HepG2 (cell line): ENCODE results near the gene ZNF341. TPM values are rescaled to one million over a fixed set of nuclear protein-coding genes. Genes with fewer than 3 reads are reported as not detected.

Source experiments
- ATAD3A ChIP-seq: sonication (generic); formaldehyde crosslinking; IDR thresholded peaks from 2 replicates; pipeline ENCODE4 v1.4.0; 2020; ENCODE audit warnings: missing genetic modification reagents
- CCDC6 ChIP-seq: sonication (generic); formaldehyde crosslinking; IDR thresholded peaks from 2 replicates; pipeline ENCODE4 v1.8.1; 2022; ENCODE audit warnings: mild to moderate bottlenecking, missing genetic modification reagents, moderate library complexity
- CSRNP1 ChIP-seq: sonication (generic); formaldehyde crosslinking; IDR thresholded peaks from 2 replicates; pipeline ENCODE4 v1.8.1; 2023; ENCODE audit warnings: mild to moderate bottlenecking, missing genetic modification reagents
- CTCF ChIP-seq: sonication (generic); formaldehyde crosslinking; IDR thresholded peaks from 2 replicates; pipeline ENCODE4 v1.5.0; 2020; ENCODE audit warnings: mild to moderate bottlenecking, missing genetic modification reagents, moderate library complexity
- ELF3 ChIP-seq: IDR thresholded peaks from 2 replicates; pipeline ENCODE4 v1.6.1; 2016; ENCODE audit warnings: missing genetic modification reagents, missing compliant biosample characterization
- HDAC2 ChIP-seq: sonication (generic); formaldehyde crosslinking; IDR thresholded peaks from 2 replicates; pipeline ENCODE4 v1.4.0; 2020; ENCODE audit warnings: missing genetic modification reagents
- KAT7 ChIP-seq: IDR thresholded peaks from 2 replicates; pipeline ENCODE4 v1.6.1; 2018; ENCODE audit warnings: borderline replicate concordance, missing compliant biosample characterization
- KDM5A ChIP-seq: fragments of 200-600 bp; sonication (generic); IDR thresholded peaks from 2 replicates; pipeline ENCODE4 v1.7.0; 2018; ENCODE audit warnings: antibody characterized with exemption, mild to moderate bottlenecking, low read length, borderline replicate concordance
- SMC3 ChIP-seq: IDR thresholded peaks from 2 replicates; pipeline ENCODE4 v1.6.1; 2011; ENCODE audit warnings: low read length, improper control_type of control experiment
- SMYD3 ChIP-seq: sonication (generic); formaldehyde crosslinking; IDR thresholded peaks from 2 replicates; pipeline ENCODE4 v1.8.1; 2023; ENCODE audit warnings: mild to moderate bottlenecking, missing genetic modification reagents
- SNAI1 ChIP-seq: sonication (generic); formaldehyde crosslinking; IDR thresholded peaks from 2 replicates; pipeline ENCODE4 v1.5.0; 2020; ENCODE audit warnings: mild to moderate bottlenecking, missing genetic modification reagents, borderline replicate concordance
- SRSF4 ChIP-seq: fragments of 200-400 bp; formaldehyde crosslinking; IDR thresholded peaks from one replicate; pipeline ENCODE4 v1.6.1; 2018; ENCODE audit warnings: mild to moderate bottlenecking, low read depth, low read length, moderate library complexity; ENCODE audit not compliant: poor library complexity, severe bottlenecking
- TERF1 ChIP-seq: sonication (generic); formaldehyde crosslinking; IDR thresholded peaks from 2 replicates; pipeline ENCODE4 v1.8.0; 2022; ENCODE audit warnings: mild to moderate bottlenecking, missing genetic modification reagents, moderate library complexity
- ZFP90 ChIP-seq: sonication (generic); formaldehyde crosslinking; IDR thresholded peaks from 2 replicates; pipeline ENCODE4 v1.8.0; 2022; ENCODE audit warnings: missing genetic modification reagents, mild to moderate bottlenecking, inconsistent platforms, borderline replicate concordance
- ZNF10 ChIP-seq: sonication (generic); formaldehyde crosslinking; IDR thresholded peaks from 2 replicates; pipeline ENCODE4 v1.4.0; 2020; ENCODE audit warnings: mild to moderate bottlenecking, low read depth, missing genetic modification reagents, borderline replicate concordance
- ZNF7 ChIP-seq: IDR thresholded peaks from 2 replicates; pipeline ENCODE4 v1.6.1; 2016; ENCODE audit warnings: missing biosample characterization, missing genetic modification reagents
- ZNF768 ChIP-seq: sonication (generic); formaldehyde crosslinking; IDR thresholded peaks from 2 replicates; pipeline ENCODE4 v1.4.0; 2020; ENCODE audit warnings: missing genetic modification reagents
- polyA plus RNA-seq, 8 experiments: library from polyadenylated mRNA; depleted of rRNA in 3 of 8; stranded (reverse) in 7 of 8; unstranded in 1 of 8; fragments of >200 nt; fragmentation: Illumina TruSeq in 4 of 8; extraction: Trizol in 4 of 8; gene quantifications; 2 replicates each; pipeline versions ENCODE4 v1.2.1 to v1.2.3, GENCODE V29; 2011 to 2016; ENCODE audit warnings: low read depth in 4 of 8, missing spikeins in 1 of 8, mixed read lengths in 1 of 8; ENCODE audit not compliant: insufficient read depth in 1 of 8
- total RNA-seq, 5 experiments: library from RNA; depleted of rRNA; stranded (reverse); fragments of >200 nt; fragmentation: Illumina TruSeq; extraction: Trizol; gene quantifications; 2 replicates each; pipeline ENCODE4 v1.2.3, GENCODE V29; 2016; ENCODE audit warnings: low read depth in 1 of 5

The ZNF341 gene
- total and polyA plus RNA-seq, 2 of the 13 experiments (the other 11 are each of a cell fraction or from before 2014, with no cell fraction given) = 1.1 to 2.2 TPM

GRCh38 chr20:33793011-33793931 is 61.5 kb downstream of the ZNF341 start (continued):
- TF ChIP-seq SNAI1 (no peak), CTCF (CRISPR knock-in tag) (peak; percentile 26), CSRNP1 (0 out of 2 replicates have a peak, but pooled peaks have one; percentile 30), CCDC6 (CRISPR knock-in tag) (no peak), ATAD3A (CRISPR knock-in tag) (no peak), ZNF7 (CRISPR knock-in tag) (no peak), SRSF4 (no peak), TERF1 (CRISPR knock-in tag) (no peak), KDM5A (no peak), HDAC2 (CRISPR knock-in tag) (0 out of 2 replicates have a peak, but pooled peaks have one; percentile 55), ELF3 (CRISPR knock-in tag) (0 out of 2 replicates have a peak, but pooled peaks have one; percentile 21), ZNF10 (CRISPR knock-in tag) (no peak), ZNF768 (CRISPR knock-in tag) (peak; percentile 93), KAT7 (CRISPR knock-in tag) (no peak), SMC3 (peak; percentile 19; the same call in 1 of the 2 replicates), SMYD3 (CRISPR knock-in tag) (0 out of 2 replicates have a peak, but pooled peaks have one; percentile 70), ZFP90 (CRISPR knock-in tag) (0 out of 2 replicates have a peak, but pooled peaks have one; percentile 17)
